Aorta (tissue), 5 donors: ENCODE measurements around the gene CYTH1. TPM values are rescaled to one million over a fixed set of nuclear protein-coding genes. Genes with fewer than 3 reads are reported as not detected.

Experiments used
- ATAC-seq: fragments of 200-7000 bp; cut with Tn5 transposase; one replicate; pipeline ENCODE4 v1.9.1; 2022; ENCODE audit warnings: moderate library complexity; ENCODE audit not compliant: low FRiP score
- DNase-seq, 2 donors: peaks; one replicate each; pipeline ENCODE4 v3.0.0-alpha.2; 2020
- H3K27ac ChIP-seq, 2 donors: one replicate each; pipeline ENCODE4 v1.5.1; 2013; ENCODE audit warnings: low read length in 2 of 2, mild to moderate bottlenecking in 2 of 2, moderate library complexity in 2 of 2, control low read depth in 1 of 2, inconsistent platforms in 1 of 2, low read depth in 1 of 2
- H3K27me3 ChIP-seq, 2 donors: one replicate each; pipeline ENCODE4 v1.6.1; 2013; ENCODE audit warnings: control low read depth in 1 of 2, low read length in 1 of 2, mild to moderate bottlenecking in 1 of 2, moderate library complexity in 1 of 2; ENCODE audit not compliant: insufficient read depth in 2 of 2, control insufficient read depth in 1 of 2
- H3K36me3 ChIP-seq, 2 donors: one replicate each; pipeline ENCODE4 v1.6.1; 2013; ENCODE audit warnings: control low read depth in 1 of 2, low read length in 1 of 2, mild to moderate bottlenecking in 1 of 2; ENCODE audit not compliant: insufficient read depth in 2 of 2, control insufficient read depth in 1 of 2
- H3K4me1 ChIP-seq, 2 donors: one replicate each; pipeline ENCODE4 v1.6.1; 2013; ENCODE audit warnings: low read length in 2 of 2, control low read depth in 1 of 2, mild to moderate bottlenecking in 1 of 2, moderate library complexity in 1 of 2; ENCODE audit not compliant: insufficient read depth in 2 of 2, control insufficient read depth in 1 of 2
- H3K4me3 ChIP-seq, 2 donors: one replicate each; pipeline ENCODE4 v1.5.1; 2013; ENCODE audit warnings: low read length in 2 of 2, control low read depth in 1 of 2, mild to moderate bottlenecking in 1 of 2
- H3K9me3 ChIP-seq: one replicate; pipeline ENCODE4 v1.6.1; 2013; ENCODE audit warnings: mild to moderate bottlenecking, low read length; ENCODE audit not compliant: control insufficient read depth
- WGBS, 2 donors: extraction: QIAGEN DNeasy Blood & Tissue Kit; methylation state at CpG; one replicate each; pipeline ENCODE4 v1.1.7; 2013; 5-methylcytosine and 5-hydroxymethylcytosine counted together
- intact Hi-C, 2 donors: fragments of 100-400 bp; cut with DNase I; formaldehyde crosslinking; loops; one replicate each; pipeline versions ENCODE4 v1.14.2 to v1.15.0; 2022
- polyA plus RNA-seq, 2 donors: library from polyadenylated mRNA; stranded (reverse); fragments of 200-250 nt; gene quantifications; one replicate each; pipeline ENCODE4 v1.2.3, GENCODE V29; 2013
- total RNA-seq, 2 donors: library from RNA; stranded (reverse); fragmentation: NEBNext Ultra II Directional; extraction: Animal tissue kit (Norgen Biotek cat#: 25700); gene quantifications; one replicate each; pipeline ENCODE4 v1.2.1, GENCODE V29; 2021
- donor health status: healthy with polysubstance abuse.
- donor health status: Bipolar disorder and iron deficiency.
- donor health status: DM: no; HTN: no; CAD: no.
- donor health status: DM: no; HTN: no; CAD: no.
- donor health status: DM: yes; HTN: yes; CAD: no.

The CYTH1 gene
- total and polyA plus RNA-seq, 4 donors: 20.3 to 66.8 (median 32.7) TPM

- Histone ChIP-seq H3K9me3 (no peaks in the 10 kb centered on the region), H3K36me3 (no peaks in the 10 kb centered on the region)
Measured at GRCh38 chr17:78765821-78766220, 16.3 kb downstream of the CYTH1 start.

GRCh38 chr17:78764871-78765270, 17.2 kb downstream of the CYTH1 start:
- no peak for ATAC-seq
- WGBS, 2 donors: 92 to 94% methylated on average over 8 of the region's 8 CpGs
- H3K4me1 ChIP-seq: no peaks in the 10 kb centered on the region
- H3K9me3 ChIP-seq: no peaks in the 10 kb centered on the region
- H3K27ac ChIP-seq: no peak overlapping the region
- intact Hi-C loops: no loop called here
- H3K27me3 ChIP-seq: no peaks in the 10 kb centered on the region
- H3K4me3 ChIP-seq: no peak overlapping the region
- no peaks in the 10 kb centered on the region for H3K36me3 ChIP-seq
- DNase-seq: no peak

More at GRCh38 chr17:78765821-78766220, 16.3 kb downstream of the CYTH1 start:
- DNase-seq (no peak), ATAC-seq (no peak)
- H3K27me3 ChIP-seq: no peaks in the 10 kb centered on the region
- WGBS, 2 donors: 80 to 87% methylated on average over 3 of the region's 3 CpGs
- intact Hi-C loops: no loop called here
- no peak overlapping the region for H3K4me3 ChIP-seq
- H3K27ac ChIP-seq: no peak overlapping the region
- H3K4me1 ChIP-seq: no peaks in the 10 kb centered on the region

- H3K4me3 ChIP-seq: no peak overlapping the region
- ATAC-seq (no peak), DNase-seq (no peak)
- no peaks in the 10 kb centered on the region for H3K4me1 ChIP-seq
- intact Hi-C loops: no loop called here
- H3K27me3 ChIP-seq: no peaks in the 10 kb centered on the region
- H3K36me3 ChIP-seq: no peaks in the 10 kb centered on the region
- no peak overlapping the region for H3K27ac ChIP-seq
- no peaks in the 10 kb centered on the region for H3K9me3 ChIP-seq
- WGBS, 2 donors: 96 to 98% methylated on average over 3 of the region's 3 CpGs
Measured at GRCh38 chr17:78763561-78763960, 18.5 kb downstream of the CYTH1 start.

- H3K36me3 ChIP-seq: no peaks in the 10 kb centered on the region
- no peaks in the 10 kb centered on the region for H3K9me3 ChIP-seq
- no peak for ATAC-seq
- no peaks in the 10 kb centered on the region for H3K4me1 ChIP-seq
- intact Hi-C loops: no loop called here
- no peaks in the 10 kb centered on the region for H3K27me3 ChIP-seq
- H3K4me3 ChIP-seq: no peak overlapping the region
- no peak overlapping the region for H3K27ac ChIP-seq
- 71% methylated on average over 5 of the region's 5 CpGs for WGBS, 2 donors
- no peak for DNase-seq
Measured at GRCh38 chr17:78761789-78762406, 20.2 kb downstream of the CYTH1 start.

GRCh38 chr17:78759969-78760352, 22.1 kb downstream of the CYTH1 start:
- Histone ChIP-seq H3K27ac (no peak overlapping the region), H3K4me3 (no peak overlapping the region), H3K36me3 (no peaks in the 10 kb centered on the region), H3K9me3 (no peaks in the 10 kb centered on the region), H3K4me1 (no peaks in the 10 kb centered on the region), H3K27me3 (no peaks in the 10 kb centered on the region)
- DNase-seq: no peak
- intact Hi-C loops: no loop called here
- ATAC-seq: no peak
- 89 to 94% methylated on average over 5 of the region's 5 CpGs for WGBS, 2 donors

GRCh38 chr17:78759203-78759968, 22.7 kb downstream of the CYTH1 start:
- intact Hi-C loops: no loop called here
- H3K27ac ChIP-seq: no peak overlapping the region
- no peaks in the 10 kb centered on the region for H3K9me3 ChIP-seq
- H3K36me3 ChIP-seq: no peaks in the 10 kb centered on the region
- peak; percentile 38 for ATAC-seq
- H3K4me1 ChIP-seq: no peaks in the 10 kb centered on the region
- 74 to 76% methylated on average over 11 of the region's 11 CpGs for WGBS, 2 donors
- no peak overlapping the region for H3K4me3 ChIP-seq
- no peaks in the 10 kb centered on the region for H3K27me3 ChIP-seq
- DNase-seq: peak in 1 of 2 donors; percentile 81

- WGBS, 2 donors: 90 to 91% methylated on average over 13 of the region's 13 CpGs
- DNase-seq (no peak), ATAC-seq (no peak)
- no peaks in the 10 kb centered on the region for H3K36me3 ChIP-seq
- no peaks in the 10 kb centered on the region for H3K4me1 ChIP-seq
- H3K4me3 ChIP-seq: no peak overlapping the region
- intact Hi-C loops: no loop called here
- H3K27ac ChIP-seq: no peak overlapping the region
- no peaks in the 10 kb centered on the region for H3K9me3 ChIP-seq
- no peaks in the 10 kb centered on the region for H3K27me3 ChIP-seq
Measured at GRCh38 chr17:78753316-78754250, 28.5 kb downstream of the CYTH1 start.

GRCh38 chr17:78751447-78752161, 30.5 kb downstream of the CYTH1 start:
- no peaks in the 10 kb centered on the region for H3K27me3 ChIP-seq
- intact Hi-C loops: no loop called here
- H3K4me1 ChIP-seq: no peaks in the 10 kb centered on the region
- DNase-seq: no peak
- H3K9me3 ChIP-seq: no peaks in the 10 kb centered on the region
- no peak for ATAC-seq
- H3K4me3 ChIP-seq: no peak overlapping the region
- no peak overlapping the region for H3K27ac ChIP-seq
- 94 to 95% methylated on average over 14 of the region's 14 CpGs for WGBS, 2 donors
- no peaks in the 10 kb centered on the region for H3K36me3 ChIP-seq
